Neural crest cell (in vitro differentiated cells): ENCODE data around the gene CLTCL1. TPM values are rescaled to one million over a fixed set of nuclear protein-coding genes. Genes with fewer than 3 reads are reported as not detected.

Experiments
- DNase-seq: peaks from one replicate; pipeline ENCODE4 v3.0.0; 2021; ENCODE audit warnings: low read depth, mixed read lengths, low spot score
- H3K27ac Mint-ChIP-seq: one replicate; pipeline ENCODE4 v1.8.0; 2021; ENCODE audit warnings: mild to moderate bottlenecking, mixed read lengths; ENCODE audit not compliant: unreplicated experiment
- H3K27me3 Mint-ChIP-seq: 2 replicates; pipeline ENCODE4 v1.8.0; 2021; ENCODE audit warnings: low read depth, mild to moderate bottlenecking, mixed read lengths
- H3K36me3 Mint-ChIP-seq: 2 replicates; pipeline ENCODE4 v1.8.0; 2021; ENCODE audit warnings: low read depth, mild to moderate bottlenecking, mixed read lengths
- H3K4me1 Mint-ChIP-seq: 2 replicates; pipeline ENCODE4 v1.8.0; 2021; ENCODE audit warnings: mixed read lengths
- H3K4me3 Mint-ChIP-seq: one replicate; pipeline ENCODE4 v1.8.0; 2021; ENCODE audit warnings: mild to moderate bottlenecking, mixed read lengths
- H3K9me3 Mint-ChIP-seq: 2 replicates; pipeline ENCODE4 v1.8.0; 2021; ENCODE audit warnings: mixed read lengths
- total RNA-seq: library from RNA; stranded (reverse); gene quantifications from 2 replicates; pipeline ENCODE4 v1.2.1, GENCODE V29; 2021
- TF ChIP-seq, protein P1 (sequence below): fragments of 200-600 bp; sonication (generic); conservative IDR thresholded peaks from 2 replicates; pipeline ENCODE4 v1.5.0; 2021; ENCODE audit warnings: antibody characterized with exemption, mild to moderate bottlenecking

Gene CLTCL1
- total RNA-seq, 1 donor from 2014 or later = 7.2 TPM

GRCh38 chr22:19187716-19188563 is 103.6 kb downstream of the CLTCL1 start:
- H3K9me3 Mint-ChIP-seq = no peaks in the 10 kb centered on the region
- H3K27me3 Mint-ChIP-seq = no peaks in the 10 kb centered on the region
- no peak overlapping the region for H3K27ac Mint-ChIP-seq
- no peaks in the 10 kb centered on the region for H3K36me3 Mint-ChIP-seq
- TF ChIP-seq, protein P1, sequence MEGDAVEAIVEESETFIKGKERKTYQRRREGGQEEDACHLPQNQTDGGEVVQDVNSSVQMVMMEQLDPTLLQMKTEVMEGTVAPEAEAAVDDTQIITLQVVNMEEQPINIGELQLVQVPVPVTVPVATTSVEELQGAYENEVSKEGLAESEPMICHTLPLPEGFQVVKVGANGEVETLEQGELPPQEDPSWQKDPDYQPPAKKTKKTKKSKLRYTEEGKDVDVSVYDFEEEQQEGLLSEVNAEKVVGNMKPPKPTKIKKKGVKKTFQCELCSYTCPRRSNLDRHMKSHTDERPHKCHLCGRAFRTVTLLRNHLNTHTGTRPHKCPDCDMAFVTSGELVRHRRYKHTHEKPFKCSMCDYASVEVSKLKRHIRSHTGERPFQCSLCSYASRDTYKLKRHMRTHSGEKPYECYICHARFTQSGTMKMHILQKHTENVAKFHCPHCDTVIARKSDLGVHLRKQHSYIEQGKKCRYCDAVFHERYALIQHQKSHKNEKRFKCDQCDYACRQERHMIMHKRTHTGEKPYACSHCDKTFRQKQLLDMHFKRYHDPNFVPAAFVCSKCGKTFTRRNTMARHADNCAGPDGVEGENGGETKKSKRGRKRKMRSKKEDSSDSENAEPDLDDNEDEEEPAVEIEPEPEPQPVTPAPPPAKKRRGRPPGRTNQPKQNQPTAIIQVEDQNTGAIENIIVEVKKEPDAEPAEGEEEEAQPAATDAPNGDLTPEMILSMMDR = no peak
- H3K4me3 Mint-ChIP-seq = no peak overlapping the region
- DNase-seq = no peak
- H3K4me1 Mint-ChIP-seq = no peaks in the 10 kb centered on the region

DNA sequence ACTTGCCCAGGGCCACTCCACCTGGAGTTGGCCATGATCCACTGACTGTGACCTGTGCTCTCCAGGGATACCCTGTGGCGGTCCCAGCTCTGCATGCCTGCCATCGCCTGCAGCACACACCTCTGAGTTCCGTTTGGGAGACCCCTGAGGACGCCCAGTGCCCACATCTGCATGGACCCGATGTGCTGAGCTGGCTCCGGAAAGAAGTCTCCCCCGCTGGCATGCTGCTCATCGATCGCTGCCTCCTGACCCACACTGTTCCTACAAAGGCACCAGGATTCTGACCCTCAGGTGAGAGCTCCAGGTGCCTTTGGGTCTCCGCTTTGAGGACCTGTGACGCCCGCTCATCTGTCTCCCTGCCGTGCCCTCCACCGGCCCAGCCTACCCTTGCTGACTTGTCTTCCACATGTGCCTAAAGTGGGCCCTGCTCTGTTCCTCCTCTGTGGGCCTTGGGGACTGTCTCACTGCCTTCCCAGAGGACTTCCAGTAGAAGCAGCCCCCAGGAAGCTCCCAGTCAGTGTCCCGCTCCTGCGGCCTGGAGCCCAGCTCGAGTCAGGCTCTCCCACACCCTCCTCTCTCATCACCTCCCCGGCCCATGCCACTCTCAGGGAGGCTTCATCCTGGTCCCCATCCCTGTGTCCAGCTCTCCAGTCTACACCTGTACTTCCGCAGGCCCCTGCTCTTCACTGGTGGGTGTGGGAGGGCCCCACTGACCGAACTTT is 107.1 kb downstream of the CLTCL1 start:
- no peaks in the 10 kb centered on the region for H3K36me3 Mint-ChIP-seq
- peak overlapping the region; percentile 35 for H3K27ac Mint-ChIP-seq
- H3K4me3 Mint-ChIP-seq = no peak overlapping the region

GRCh38 chr22:19183216-19183615 is 108.3 kb downstream of the CLTCL1 start:
- H3K9me3 Mint-ChIP-seq = no peaks in the 10 kb centered on the region
- TF ChIP-seq, protein P1 = no peak
- no peak overlapping the region for H3K27ac Mint-ChIP-seq
- H3K27me3 Mint-ChIP-seq = peaks cover 3% of the 10 kb centered on the region
- DNase-seq = no peak
- no peaks in the 10 kb centered on the region for H3K36me3 Mint-ChIP-seq
- peaks cover 7% of the 10 kb centered on the region for H3K4me1 Mint-ChIP-seq
- no peak overlapping the region for H3K4me3 Mint-ChIP-seq

More for the DNA sequence above, 107.1 kb downstream of the CLTCL1 start:
- TF ChIP-seq, protein P1 = no peak
- Mint-ChIP-seq H3K27me3 (no peaks in the 10 kb centered on the region), H3K4me1 (peaks cover 3% of the 10 kb centered on the region), H3K9me3 (no peaks in the 10 kb centered on the region)
- no peak for DNase-seq

GRCh38 chr22:19182472-19183157 is 108.9 kb downstream of the CLTCL1 start:
- Mint-ChIP-seq H3K27me3 (peaks cover 3% of the 10 kb centered on the region), H3K9me3 (no peaks in the 10 kb centered on the region), H3K36me3 (no peaks in the 10 kb centered on the region), H3K27ac (no peak overlapping the region), H3K4me3 (peak overlapping the region; percentile 72), H3K4me1 (peaks cover 7% of the 10 kb centered on the region)
- no peak for DNase-seq
- TF ChIP-seq, protein P1 = no peak

GRCh38 chr22:19181786-19182471 is 109.6 kb downstream of the CLTCL1 start:
- Mint-ChIP-seq H3K27ac (no peak overlapping the region), H3K9me3 (no peaks in the 10 kb centered on the region), H3K27me3 (peaks cover 3% of the 10 kb centered on the region), H3K36me3 (no peaks in the 10 kb centered on the region), H3K4me3 (peak overlapping the region; percentile 73), H3K4me1 (peaks cover 8% of the 10 kb centered on the region)
- DNase-seq = no peak
- TF ChIP-seq, protein P1 = no peak
